Activated CD4-positive, alpha-beta T cell treated with anti-CD3 and anti-CD28 coated beads, Interleukin-2, Interleukin-4, amounts not matched to agents 100 ng/mL and 50 ng/mL, durations not matched to agents 16 hours and 8 hours (primary cell): ENCODE measurements around the gene MRPL40.

Source experiments
- DNase-seq: peaks from one replicate; pipeline ENCODE4 v3.0.0-alpha.2; 2020; ENCODE audit warnings: low spot score

MRPL40 gene

DNA sequence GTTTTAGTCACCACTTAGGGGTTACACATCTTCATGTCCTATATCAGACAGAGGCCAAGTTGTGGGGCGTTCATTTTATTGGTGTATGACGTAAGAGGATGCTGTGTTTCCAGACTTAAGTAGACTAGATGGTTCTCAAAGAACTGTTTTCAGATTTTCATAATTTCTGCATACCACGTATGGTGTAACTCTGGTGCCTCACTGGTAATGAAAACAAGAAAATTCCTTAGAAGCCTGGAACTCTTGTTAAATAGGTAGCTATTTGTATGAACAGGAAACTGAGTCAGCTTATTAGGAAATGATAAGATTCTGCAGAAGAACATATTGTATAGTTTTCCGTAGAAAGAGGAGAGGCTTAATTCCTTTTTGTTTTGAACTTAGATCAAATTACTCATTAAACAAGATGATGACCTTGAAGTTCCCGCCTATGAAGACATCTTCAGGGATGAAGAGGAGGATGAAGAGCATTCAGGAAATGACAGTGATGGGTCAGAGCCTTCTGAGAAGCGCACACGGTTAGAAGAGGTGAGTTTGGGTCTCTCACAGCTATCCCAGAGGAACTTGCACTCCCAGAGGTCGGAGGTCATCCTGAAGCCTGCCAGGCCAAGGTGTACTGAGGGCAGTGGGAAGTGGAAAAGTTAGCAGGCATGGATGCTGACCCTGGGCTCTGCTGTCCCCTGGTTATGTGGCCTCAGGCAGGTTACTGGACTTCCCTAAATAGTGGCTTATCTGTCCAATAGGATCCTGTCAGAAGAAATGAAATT is 51.3 kb downstream of the MRPL40 start:
- no peak for DNase-seq
